Measurements from ENCODE around the gene CACNA1D. TPM values are rescaled to one million over a fixed set of nuclear protein-coding genes. Genes with fewer than 3 reads are reported as not detected.

Gene CACNA1D
- total RNA-seq, 1 experiment from 2014 or later: not detected

DNA sequence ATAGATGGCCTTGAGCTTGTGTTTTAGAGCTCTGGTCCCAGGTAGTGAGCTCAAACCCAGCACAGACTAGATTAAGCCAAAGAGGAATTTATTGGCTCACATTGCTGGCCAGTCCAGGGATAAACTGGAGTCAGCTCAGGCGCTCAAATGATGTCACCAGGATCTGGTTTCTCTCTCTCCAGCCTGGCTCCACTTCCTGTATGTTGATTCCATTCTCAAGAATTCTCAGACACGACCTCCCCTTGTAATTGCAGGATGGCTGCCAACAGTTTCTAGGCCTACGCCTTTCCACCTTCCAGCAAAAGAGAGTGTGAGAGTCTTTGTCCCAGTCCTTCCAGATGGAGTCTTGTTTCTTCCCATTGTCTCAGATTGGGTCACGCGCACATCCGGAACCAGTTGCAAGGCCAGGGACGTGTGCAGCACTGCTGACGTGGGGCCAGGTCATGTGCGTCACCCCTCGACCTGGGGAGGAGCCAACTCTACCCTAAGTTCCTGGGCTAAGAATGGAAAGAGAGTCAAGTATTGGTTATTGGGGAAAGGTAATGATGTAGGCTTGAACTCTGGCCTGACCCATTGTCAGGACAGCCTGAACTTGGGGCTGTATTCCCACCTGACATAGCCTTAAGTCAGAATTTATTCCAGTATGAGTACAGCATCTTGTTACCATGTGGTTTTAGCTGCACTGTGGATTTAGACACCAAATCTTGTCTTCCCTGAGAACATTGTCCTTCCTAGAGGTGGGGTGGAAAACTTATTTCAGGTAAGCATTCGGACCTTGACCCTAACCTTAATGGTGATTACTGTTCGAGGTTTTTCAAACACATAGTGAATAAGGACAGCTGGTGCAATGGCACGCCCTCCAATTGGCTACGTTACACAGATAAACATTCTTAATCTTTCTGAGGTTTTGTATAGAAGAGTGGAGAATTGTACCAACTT, 31.6 kb downstream of the CACNA1D start:
- DNase-seq (ENCODE audit: low read depth): peak; percentile 29

DNA sequence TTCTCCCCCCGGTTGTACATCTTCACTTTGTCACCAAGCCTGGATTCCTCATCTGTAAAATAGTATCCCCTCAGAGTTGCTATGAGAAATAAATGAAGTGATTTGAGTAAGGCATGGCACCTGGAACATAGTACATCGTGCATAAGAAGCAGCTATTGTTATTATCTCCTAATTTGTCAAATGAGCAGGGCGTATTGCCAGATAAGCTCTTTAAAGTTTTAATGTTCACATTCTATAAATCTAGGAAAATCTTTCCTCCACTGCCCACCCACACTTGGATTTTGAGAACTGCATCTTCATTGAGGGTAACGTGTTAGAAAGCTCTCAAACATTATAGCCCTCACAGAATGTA, 32.3 kb downstream of the CACNA1D start:
- DNase-seq (ENCODE audit: low read depth): no peak

DNA sequence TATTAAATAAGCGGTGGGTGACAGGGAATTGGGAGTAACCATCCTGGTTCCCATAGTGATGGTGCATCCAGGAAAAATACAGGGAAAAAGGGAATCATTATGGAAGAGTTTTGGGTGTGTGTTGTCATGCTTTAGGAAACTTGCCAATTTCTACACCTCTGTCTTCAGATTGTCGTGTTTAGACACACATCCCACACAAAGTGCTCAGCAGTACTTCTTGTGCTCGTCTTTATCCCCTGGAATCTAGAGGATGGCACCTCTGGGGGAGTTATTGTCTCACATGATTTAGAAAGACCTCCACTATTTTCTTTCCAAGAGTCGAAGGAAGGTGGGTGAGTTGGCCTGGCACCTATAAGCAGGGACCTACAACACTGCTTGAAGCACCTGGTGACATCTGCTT, 35.8 kb downstream of the CACNA1D start:
- DNase-seq (ENCODE audit: low read depth): no peak

DNA sequence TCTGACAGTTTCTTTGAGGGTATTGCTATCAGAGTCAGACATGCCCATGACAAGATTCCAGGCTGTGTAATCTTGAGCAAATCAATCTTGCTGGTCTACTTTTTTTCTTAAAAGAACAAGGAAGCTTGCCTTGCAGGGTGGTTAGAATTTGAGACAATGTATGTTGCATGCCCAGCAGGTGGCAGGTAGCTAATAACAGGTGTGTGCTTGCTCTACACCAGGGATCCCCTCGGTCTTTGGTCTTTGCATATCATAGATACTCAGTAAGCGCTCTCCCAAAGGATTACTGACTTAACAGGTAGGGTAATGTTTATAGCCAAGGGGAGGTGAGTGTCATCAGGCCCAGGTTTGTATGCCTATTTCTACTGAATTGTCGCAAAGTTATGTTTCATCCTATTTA, 37.3 kb downstream of the CACNA1D start:
- no peak for DNase-seq (ENCODE audit: low read depth)

DNA sequence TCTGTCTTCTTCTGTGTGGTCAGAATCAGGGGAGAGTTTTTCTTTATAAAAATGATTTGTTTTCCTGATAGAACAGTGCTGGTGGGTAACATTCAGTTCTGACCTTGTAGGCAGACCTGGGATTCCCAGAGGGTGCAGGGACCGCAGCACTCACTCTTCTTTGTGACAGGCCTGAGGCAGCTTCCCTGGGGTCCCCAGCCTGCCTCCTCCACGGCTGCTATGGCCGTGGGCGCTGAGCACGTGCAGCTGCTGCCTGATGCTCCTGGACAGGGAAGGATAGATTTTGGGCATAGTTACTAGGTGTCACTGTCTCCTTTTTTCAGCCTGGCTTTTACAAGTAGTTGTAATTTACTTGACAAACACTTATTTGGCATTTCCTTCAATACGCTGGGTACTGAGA, 39.1 kb downstream of the CACNA1D start:
- no peak for DNase-seq (ENCODE audit: low read depth)

DNA sequence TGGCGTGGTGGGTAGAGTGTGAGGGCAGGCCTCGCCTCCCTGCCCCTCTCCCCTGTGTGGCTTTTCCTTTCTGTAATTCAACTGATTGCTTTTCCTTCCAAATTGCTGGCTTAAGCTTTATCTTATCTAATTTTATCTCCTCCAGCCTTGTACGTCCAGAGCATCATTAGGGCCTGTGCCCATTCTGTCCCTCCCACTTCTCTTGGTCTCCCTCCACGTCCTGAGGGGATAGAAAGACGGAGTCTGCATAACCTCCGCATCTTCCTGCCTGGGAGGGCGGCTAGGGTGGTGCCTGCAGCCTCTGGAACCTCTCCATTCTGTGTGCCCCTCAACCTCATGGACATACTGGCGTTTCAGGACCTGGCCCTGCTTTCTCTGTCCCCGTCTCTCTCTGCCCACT, 39.8 kb downstream of the CACNA1D start:
- no peak for DNase-seq (ENCODE audit: low read depth)

DNA sequence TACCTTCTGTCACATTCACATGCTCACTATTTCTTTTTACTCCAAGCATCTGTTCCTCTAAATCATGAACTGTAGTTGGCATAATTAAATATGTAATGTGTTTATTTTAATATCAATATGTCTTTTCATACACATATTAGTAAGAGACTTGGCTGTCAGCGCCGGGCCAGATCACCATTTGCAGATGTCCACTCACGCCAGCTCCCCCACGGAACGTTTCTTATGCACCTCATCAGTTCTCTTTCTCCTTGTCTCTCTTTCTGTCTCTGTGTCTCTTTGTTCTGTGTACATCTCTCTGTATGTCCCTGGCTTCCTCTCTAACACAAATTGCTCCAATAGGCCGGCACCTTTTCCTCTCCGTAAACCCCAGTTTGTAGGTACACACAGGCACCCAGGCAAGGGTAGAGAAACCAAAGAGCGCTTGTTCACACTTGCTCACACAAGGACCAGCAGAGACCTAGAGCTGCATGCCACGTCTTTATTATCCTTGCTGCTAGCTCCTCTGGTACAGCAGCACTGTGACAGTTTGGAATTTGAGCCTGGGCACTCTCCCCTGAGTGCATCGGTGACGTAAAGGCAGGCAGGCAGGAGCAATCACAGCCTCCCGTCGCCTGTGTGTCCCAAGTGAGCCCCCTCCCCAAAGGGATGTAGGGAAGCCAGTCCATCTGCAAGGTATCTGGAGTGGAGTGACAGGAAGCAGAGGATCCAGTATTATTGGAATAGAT, 40.4 kb downstream of the CACNA1D start:
- no peak for DNase-seq (ENCODE audit: low read depth)

DNA sequence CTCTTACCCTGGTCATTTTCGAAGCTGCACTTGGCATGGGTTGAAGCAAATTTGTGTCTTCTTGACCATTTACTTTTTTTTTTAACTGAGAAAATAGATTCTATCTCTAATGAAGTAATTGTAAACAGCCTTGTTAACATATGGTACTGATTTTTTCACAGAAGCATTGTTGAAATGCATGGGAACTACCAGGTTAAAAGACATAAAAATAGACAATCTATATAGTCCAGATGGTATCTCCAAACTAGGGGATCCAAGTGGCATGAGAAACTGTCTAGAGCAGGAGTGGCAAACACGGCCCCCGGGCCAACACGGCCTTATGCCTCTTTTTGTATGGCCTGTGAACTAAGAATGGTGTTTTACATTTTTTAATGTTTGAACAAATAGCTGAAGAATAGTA, 41.9 kb downstream of the CACNA1D start:
- no peak for DNase-seq (ENCODE audit: low read depth)

DNA sequence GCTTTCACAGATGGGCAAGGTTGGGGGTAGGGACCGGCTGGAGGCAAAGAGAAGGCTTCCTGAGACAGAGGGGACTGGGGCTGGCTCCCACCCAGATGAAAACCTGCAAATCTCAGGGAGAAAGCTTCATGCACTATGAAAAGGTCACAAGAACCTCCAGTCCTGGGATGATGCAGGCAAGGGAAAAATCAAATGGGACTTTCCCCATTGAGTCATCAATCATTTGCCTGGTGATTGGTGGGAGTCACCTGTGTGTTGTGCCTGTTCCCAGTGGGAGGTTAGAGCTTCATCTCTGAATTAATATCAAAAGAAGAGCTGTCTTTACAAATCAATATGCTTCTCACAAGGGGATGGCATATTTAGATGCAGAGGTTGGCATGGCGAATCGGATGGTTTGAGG, 49.9 kb downstream of the CACNA1D start:
- DNase-seq (ENCODE audit: low read depth): peak; percentile 9

DNA sequence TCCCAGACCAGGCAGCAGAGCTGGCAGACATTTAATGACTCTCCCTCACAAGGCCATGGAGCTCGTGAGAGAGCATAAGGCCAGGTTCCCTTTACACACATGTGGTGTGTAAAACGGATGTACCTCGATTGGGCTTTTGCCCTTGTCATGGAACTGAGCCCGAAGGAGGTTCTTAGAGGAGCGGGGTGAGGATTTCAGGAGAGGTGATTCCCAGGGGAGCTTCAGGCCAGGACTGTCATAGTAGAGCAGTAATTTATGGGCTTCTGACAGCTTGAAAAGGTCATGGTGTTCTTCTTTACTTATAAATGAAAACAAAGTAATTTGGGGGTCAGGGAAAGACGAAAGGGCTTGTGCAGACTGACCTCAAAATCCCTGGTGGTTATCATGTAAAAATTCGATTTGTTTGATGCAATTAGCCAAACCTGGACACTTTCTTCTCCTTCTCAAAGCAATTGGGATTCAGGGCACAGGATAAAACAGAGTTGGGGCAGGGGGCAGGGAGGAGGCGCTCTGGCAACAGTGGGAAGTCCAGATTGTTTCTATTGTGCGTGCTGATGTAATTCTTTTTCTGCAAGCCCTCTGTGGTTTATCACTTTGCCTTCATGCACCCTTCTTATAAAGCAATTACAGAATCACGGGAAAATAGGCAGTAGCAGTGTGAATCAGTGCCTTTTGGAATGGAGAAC, 51.0 kb downstream of the CACNA1D start:
- DNase-seq (ENCODE audit: low read depth): no peak

DNA sequence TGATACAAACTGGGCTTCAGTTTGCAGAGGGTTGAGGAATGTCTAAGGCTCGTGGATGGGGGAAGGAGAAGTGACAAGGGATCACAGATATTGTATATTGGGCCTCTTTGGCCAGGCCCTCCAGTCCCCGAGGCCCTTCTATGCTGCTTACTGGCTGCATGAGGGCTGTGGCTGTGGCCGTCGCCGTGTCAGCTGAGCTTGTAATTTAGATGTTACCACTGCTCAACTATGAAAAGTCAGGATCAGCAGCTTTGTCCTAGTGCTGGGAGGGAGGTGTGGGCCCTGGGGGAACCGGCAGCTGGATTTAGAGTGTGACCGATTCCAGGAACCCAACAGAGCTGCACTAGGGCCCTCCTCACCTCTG, 51.6 kb downstream of the CACNA1D start:
- DNase-seq (ENCODE audit: low read depth): no peak

DNA sequence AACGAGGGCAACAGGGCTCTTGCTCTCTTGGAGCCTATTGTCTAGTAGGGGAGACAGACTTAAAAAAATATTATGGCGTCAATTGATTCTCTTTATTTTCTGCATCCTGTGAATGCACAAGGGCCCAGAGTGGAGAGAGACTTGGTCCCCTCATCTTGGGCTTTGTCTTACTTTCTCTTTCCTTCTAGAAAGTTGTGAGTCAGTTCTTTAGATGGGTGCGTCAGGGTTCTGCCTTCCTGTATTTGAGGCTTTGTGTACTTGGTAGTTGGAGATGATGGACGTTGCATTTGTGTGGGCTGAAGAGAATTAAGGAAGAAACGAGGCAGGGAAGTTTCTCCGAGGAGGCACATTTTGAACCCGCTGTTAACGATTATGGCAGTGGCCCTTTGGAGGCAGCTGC, 52.9 kb downstream of the CACNA1D start:
- DNase-seq (ENCODE audit: low read depth): peak; percentile 10

DNA sequence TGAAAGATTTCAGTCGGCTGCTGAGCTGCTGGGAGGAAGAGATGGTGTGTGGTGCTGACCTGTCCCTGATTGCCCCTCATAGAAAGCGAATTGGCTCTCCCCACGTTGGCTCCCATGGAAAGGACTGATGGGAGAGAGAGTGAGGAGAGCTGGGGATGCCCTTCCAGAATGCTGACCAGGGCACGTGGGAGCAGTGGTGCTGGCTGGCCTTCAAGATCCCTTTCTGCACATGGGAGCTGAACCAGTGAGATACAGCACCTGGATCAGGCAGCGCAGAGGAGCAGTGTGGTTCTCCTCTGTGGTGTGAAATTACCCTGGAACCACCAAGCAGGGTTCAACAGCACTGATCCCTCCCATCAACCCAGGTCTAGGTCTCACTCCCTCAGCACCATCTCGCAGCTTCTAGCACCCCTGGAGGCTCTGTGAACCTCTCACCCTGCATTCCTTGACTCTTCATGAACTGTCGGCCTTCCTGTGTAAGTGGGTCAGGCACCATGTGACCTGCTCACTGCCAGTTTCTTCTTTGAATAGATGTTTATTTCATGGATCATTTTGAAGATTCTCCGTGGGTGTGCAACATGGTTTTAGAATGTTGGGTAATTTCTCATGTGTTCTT, 55.7 kb downstream of the CACNA1D start:
- DNase-seq (ENCODE audit: low read depth): no peak

DNA sequence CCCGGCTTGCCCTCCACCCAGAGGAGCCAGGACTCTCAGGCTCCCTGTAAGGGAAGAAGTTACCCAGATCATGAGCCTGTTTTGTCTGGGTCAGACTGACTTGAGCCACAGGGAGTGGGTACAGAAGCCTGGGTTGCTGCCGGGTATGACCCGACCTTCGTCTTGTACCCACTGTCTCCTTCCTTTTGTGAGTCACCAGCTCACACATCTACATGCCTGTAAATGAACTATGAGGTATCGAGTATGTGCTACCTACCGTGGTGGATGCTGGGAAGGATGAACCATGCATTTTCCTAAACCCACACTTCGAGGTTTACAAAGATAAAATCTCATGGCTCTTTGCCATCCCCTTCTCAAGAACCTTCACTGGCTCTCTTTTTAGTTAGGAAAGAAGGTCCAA, 56.9 kb downstream of the CACNA1D start:
- DNase-seq (ENCODE audit: low read depth): no peak

DNA sequence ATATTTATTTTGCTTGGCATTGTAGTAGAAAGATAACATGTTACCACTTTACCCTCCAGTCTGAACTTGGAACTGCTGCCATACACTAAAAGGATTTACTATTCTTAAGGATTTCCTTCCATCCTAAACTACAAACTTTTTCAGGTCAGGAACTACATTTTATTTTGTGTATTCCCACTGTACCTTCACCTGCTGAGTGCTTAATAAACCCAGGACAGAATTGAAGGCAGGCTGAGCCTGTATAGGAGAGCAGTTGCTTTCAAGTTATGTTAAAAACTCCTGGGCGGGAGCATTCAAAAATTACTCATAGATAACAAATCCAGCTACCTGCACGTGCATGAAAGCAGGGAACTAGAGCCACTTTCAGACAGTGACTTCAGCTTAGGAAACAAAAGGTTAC, 58.3 kb downstream of the CACNA1D start:
- no peak for DNase-seq (ENCODE audit: low read depth)

DNA sequence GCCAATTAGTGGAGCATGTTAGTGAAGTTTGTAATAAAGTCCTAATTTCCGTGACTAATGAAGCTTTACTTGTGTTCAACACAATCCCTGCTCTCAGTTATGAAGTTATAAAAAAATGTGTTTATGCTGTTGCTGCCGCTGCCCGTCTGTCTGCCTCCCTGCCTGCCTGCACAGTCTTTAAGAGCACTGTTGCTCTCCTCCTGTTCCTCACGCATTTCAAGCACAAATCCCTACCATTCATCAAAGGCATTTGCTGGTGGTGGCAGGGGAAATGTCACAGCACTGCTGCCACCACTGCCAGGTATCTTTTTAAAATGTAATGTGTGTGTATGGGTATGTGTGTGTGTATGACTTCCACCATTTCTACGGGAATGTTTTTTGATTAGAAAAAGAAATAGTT, 58.8 kb downstream of the CACNA1D start:
- no peak for DNase-seq (ENCODE audit: low read depth)

DNA sequence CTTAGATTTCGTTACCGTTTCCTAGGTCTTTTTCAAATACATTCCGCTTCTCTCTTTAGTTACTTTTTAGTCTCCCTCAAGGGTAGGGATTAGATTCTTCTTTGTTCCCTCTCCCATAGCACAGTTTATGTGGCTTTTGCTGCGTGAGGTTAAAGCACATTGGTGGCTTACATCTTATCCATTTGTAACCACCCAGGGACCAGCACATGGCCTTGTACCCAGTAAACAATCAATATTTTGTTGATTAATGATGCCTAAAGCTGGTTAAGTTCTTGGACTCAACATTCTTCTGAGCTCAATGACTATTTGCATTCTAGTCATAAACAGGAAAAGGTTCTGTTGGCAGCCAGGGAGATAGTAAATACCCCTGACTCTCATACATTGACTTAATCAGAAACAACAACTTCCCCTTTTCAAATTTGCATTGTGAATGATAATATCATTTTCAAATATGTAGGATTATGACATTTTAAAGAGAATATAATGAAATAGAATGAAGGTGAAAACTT, 60.2 kb downstream of the CACNA1D start:
- DNase-seq (ENCODE audit: low read depth): no peak

DNA sequence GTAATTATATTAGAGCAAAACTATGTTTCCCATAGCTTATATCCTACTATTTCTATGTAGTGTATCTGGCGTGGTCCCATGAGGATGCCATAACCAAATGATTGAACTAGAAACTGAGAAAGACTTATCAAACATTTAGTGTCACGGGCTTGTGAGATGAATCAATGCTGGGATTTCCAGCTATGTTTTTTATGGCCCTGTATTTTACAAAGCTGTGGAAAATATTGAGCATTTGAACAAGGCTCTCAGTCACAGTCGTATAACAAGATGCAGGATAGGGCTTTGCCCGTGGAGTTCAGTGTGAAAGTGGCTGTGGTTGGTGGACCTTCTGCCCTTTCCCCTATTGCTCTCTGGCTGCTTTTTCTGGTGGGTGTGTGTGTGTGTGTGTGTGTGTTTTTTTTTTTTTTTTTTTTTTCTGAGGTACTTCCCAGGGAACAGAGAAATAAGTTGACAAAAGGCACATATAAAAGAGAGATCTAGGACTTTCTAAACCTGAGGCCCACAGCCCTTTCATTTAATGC, 60.7 kb downstream of the CACNA1D start:
- DNase-seq (ENCODE audit: low read depth): no peak

DNA sequence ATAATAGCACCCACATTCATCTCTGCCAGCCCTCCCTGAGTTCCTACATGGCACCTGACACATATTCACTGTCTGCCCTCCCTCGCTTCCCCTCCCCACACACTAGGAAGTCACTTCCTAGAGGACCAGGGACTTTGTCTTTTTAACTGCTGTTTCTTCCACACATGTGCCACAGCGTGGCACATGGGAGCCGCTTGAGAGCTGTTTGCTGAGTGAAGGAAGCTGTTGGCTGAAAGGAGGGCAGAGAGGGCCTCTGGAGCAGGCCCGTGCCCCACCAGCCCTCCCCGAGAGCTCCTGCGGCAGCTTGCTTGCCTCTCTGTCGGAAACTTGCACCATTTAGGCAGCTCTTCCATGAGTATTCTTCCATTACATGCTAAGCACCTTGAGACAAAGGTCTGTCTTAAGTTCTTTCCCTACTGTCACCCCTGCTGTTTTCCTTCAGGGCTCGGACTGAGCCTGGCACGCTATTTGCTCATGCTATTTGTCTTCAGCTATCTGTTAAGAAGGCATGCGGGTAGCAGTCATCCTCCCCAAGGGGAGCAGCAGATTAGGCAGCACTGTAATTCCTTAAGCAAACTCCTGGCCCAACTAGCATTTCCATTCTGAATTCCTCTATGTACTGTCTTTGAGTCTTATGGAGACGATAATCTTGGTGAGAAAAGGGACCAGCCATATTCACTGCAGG, 72.2 kb downstream of the CACNA1D start:
- no peak for DNase-seq (ENCODE audit: low read depth)

DNA sequence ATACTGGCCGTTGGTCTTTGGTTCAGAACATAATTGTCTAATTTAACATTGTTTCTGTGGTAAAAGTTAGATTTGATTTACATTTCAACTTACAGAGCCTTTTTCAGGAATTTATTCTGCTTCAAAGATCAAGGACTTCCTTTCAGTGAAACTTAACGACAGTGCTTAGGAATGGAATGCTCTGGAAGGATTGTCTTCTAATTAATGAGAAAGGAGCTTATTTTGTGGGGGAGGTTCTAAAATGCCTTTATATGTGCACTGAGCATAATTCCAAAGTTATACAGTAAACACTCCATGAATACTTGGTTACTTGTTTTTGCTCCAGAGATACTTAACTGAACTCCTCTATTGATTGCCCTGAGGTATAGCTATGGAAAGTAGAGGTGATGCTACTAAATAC, 75.7 kb downstream of the CACNA1D start:
- no peak for DNase-seq (ENCODE audit: low read depth)

DNA sequence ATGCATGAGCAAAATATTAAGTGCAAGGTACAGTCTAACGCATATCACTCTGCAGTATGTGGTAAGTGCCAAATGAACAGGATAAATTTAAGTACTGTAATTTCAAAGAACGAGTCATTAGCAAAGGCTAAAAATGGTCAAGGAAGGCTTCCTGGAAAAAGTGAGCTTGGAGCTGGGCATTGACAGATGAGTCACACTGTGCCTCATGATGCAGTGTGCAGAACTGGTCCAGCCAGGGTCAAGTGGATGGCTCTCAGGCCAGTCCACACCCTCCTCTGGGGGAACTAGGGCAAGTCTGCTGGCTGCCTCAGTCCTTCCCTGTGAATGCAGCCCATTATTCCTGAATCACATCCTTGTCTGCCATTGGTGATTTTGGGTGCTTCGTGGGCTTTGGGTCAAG, 76.3 kb downstream of the CACNA1D start:
- DNase-seq (ENCODE audit: low read depth): peak; percentile 28
